ENCODE data around the gene SKI. TPM values are rescaled to one million over a fixed set of nuclear protein-coding genes. Genes with fewer than 3 reads are reported as not detected.

SKI gene
- total and polyA plus RNA-seq, 2 of the 8 experiments (the other 6 are each of a cell fraction or from before 2014, with no cell fraction given), result 8.3 to 87.6 TPM

GRCh38 chr1:2279817-2280216 is 51.7 kb downstream of the SKI start:
- Histone ChIP-seq H3K18ac (ENCODE audit: extremely low read depth, low read length) (peak overlapping the region; percentile 60), H3K14ac (ENCODE audit: insufficient read length) (no peak overlapping the region), H4K8ac (ENCODE audit: extremely low read depth, insufficient read depth, low read length) (no peak overlapping the region), H3K79me1 (ENCODE audit: low read depth, low read length) (peaks cover 21% of the 10 kb centered on the region), H2BK120ac (replicated peaks; ENCODE audit: low read depth, low read length) (peak overlapping the region; percentile 62), H3K23ac (ENCODE audit: insufficient read length) (no peak overlapping the region), H3K23me2 (ENCODE audit: low read depth, low read length) (no peaks in the 10 kb centered on the region), H3K56ac (replicated peaks; ENCODE audit: insufficient read length, low read depth, low read length) (no peak overlapping the region), H3K27ac (ENCODE audit: low read depth, low read length) (peak overlapping the region; percentile 58; the same call in 1 of the 2 replicates), H2BK12ac (ENCODE audit: low read depth, low read length) (peak overlapping the region; percentile 98), H3K9me3 (ENCODE audit: insufficient read depth in 2 of 2, low read depth in 1 of 2, low read length in 1 of 2) (no peaks in the 10 kb centered on the region), H3K4me2 (ENCODE audit: insufficient read depth in 1 of 2, low read depth in 2 of 2, low read length in 2 of 2) (peak overlapping the region; percentile 54 to 59), H3K4ac (replicated peaks; ENCODE audit: insufficient read length, low read depth, low read length) (peak overlapping the region; percentile 76), H4K5ac (ENCODE audit: insufficient read length, low read depth, low read length) (peak overlapping the region; percentile 47), H2BK5ac (ENCODE audit: low read depth, low read length) (peak overlapping the region; percentile 94), H2AK5ac (ENCODE audit: low read depth, low read length) (peak overlapping the region; percentile 17; the same call in 1 of the 2 replicates), H2BK20ac (ENCODE audit: low read length) (0 out of 2 replicates have a peak overlapping the region, but pooled peaks have one; percentile 40), H3K4me3 (ENCODE audit: extremely low read depth in 1 of 4, insufficient read depth in 2 of 4, low read depth in 3 of 4, low read length in 4 of 4) (no peak overlapping the region), H4K20me1 (replicated peaks in 1 of 2; ENCODE audit: control insufficient read depth in 1 of 2, insufficient read depth in 2 of 2, low read length in 2 of 2) (peaks cover 7 to 21% of the 10 kb centered on the region in 2 experiments), H3K79me2 (ENCODE audit: control insufficient read depth in 1 of 2, insufficient read depth in 2 of 2, low read length in 2 of 2) (peaks cover under 1 to 68% of the 10 kb centered on the region in 2 experiments; a peak in 3 of 4 replicates), H3K36me3 (ENCODE audit: control insufficient read depth in 2 of 4, insufficient read depth in 4 of 4, low read length in 3 of 4) (peaks cover 0 to 3% (median 0%) of the 10 kb centered on the region in 4 experiments; a peak in 1 of 8 replicates), H4K91ac (replicated peaks; ENCODE audit: insufficient read length, low read length) (peak overlapping the region; percentile 84), H3K4me1 (replicated peaks in 1 of 4; ENCODE audit: control insufficient read depth in 3 of 4, insufficient read depth in 4 of 4, low read length in 3 of 4) (peaks cover 5 to 40% (median 30%) of the 10 kb centered on the region in 4 experiments), H2AFZ (ENCODE audit: low read length) (no peak overlapping the region), H3K9ac (replicated peaks in 1 of 4; ENCODE audit: extremely low read depth in 1 of 4, low read depth in 3 of 4, low read length in 3 of 4) (no peak overlapping the region), H2BK15ac (ENCODE audit: low read length) (0 out of 2 replicates have a peak overlapping the region, but pooled peaks have one; percentile 83), H3K27me3 (replicated peaks in 1 of 4; ENCODE audit: control insufficient read depth in 3 of 4, extremely low read depth in 1 of 4, insufficient read depth in 3 of 4, low read length in 3 of 4) (no peaks in the 10 kb centered on the region)
- WGBS, 2 experiments (ENCODE audit: extremely low coverage in 1 of 2, insufficient coverage in 1 of 2, insufficient read length in 1 of 2, insufficient replicate concordance in 2 of 2, low coverage in 1 of 2, low lambda C conversion rate in 2 of 2, missing lambda C conversion rate in 1 of 2), result 77% methylated on average over 9 of the region's 9 CpGs; no CpG with 5 or more reads in 1 of the 2 experiments
- CTCF ChIA-PET (ENCODE audit: partially characterized antibody), result interaction anchor here (0.6 to 1.1 kb wide), 2 partner anchors 36 to 713 kb away, joined by 3 read pairs; no protein-coding TSS in a partner anchor
- DNase-seq (ENCODE audit: low read depth in 1 of 2, low spot score in 2 of 2) (no peak), FAIRE-seq (no peak)
- TF ChIP-seq CREB1 (IDR thresholded peaks at IDR 0.05) (no peak), BCL11A (IDR thresholded peaks at IDR 0.05; ENCODE audit: low read depth in 2 of 2, low read length in 2 of 2) (no peak), HDAC2 (IDR thresholded peaks at IDR 0.05; ENCODE audit: borderline replicate concordance in 1 of 2, low read depth in 2 of 2, low read length in 2 of 2) (no peak), CEBPB (IDR thresholded peaks at IDR 0.05; ENCODE audit: low read depth, low read length) (no peak)
- POLR2A ChIA-PET (ENCODE audit: partially characterized antibody), result no interaction called here

Data from H1 (cell line).